ENCODE data around the gene HAUS8.
"Not testable (repeated sequence)": the region's sequence is repeated elsewhere in the genome, so short reads cannot be mapped to it uniquely, and the experiment has no call there.

HAUS8 gene

DNA sequence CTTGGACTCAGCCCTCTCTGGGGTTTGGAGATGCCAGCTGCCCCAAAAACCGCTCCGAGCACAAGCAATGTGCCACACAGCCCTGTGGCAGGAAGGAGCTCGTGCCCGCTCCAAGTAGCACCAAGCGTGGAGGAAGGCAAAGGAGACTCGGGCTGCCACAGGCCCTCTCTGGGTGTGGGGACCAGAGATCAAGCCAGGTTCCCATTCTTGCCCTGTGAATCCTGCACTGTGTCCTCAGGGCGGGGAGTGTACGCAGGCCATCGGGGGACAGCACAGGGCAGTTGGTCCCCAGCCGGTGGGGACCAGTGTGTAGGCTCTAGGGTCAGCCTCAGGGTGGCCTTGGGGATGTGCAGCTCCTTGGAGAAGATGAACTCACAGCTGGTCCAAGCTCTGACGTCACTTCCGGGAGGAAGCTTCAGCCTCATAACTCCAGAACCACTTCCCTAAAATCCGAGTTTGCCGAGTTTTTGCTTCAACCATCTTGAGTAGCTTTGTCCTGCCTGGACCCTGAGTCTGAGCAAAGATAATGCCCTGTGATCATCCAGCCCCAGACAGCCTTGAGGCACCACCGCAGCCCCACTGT lies 39.3 kb downstream of the HAUS8 start:
- no peak for DNase-seq (ENCODE audit: low read depth)

DNA sequence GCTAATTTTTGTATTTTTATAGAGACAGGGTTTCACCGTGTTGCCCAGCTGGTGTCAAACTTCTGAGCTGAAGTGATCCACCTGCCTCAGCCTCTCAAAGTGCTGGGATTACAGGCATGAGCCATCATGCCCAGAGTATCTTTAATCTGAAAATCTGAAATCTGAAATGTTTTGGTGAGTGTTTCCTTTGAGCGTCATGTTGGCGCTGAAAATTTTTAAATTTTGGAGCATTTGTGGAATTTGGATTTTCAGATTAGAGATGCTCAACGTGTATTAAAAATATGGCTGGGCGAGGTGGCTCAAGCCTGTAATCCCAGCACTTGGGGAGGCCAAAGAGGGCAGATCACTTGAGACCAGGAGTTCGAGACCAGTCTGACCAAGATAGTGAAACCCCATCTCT lies 43.5 kb downstream of the HAUS8 start:
- no peak for DNase-seq (ENCODE audit: low read depth)

DNA sequence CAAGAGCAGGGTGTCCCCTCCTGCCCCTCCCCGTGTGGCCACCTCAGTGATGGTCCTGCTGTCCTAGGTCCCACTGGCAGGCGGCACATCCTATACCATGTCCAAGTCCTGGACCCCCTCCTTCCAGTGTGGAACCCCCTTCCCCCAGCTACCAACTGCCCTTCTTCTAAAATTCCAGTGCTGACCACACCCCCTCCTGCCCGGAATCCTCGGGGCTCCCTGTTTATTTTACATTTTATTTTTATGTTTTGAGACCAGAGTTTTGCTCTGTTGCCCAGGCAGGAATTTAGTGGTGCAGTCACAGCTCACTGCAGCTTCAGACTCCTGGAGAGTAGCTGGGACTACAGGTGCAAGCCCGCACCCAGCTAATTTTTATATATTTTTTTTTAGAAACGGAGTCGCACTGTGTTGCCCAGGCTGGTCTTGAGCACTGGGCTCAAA lies 47.7 kb downstream of the HAUS8 start:
- DNase-seq (ENCODE audit: low read depth), result no peak

DNA sequence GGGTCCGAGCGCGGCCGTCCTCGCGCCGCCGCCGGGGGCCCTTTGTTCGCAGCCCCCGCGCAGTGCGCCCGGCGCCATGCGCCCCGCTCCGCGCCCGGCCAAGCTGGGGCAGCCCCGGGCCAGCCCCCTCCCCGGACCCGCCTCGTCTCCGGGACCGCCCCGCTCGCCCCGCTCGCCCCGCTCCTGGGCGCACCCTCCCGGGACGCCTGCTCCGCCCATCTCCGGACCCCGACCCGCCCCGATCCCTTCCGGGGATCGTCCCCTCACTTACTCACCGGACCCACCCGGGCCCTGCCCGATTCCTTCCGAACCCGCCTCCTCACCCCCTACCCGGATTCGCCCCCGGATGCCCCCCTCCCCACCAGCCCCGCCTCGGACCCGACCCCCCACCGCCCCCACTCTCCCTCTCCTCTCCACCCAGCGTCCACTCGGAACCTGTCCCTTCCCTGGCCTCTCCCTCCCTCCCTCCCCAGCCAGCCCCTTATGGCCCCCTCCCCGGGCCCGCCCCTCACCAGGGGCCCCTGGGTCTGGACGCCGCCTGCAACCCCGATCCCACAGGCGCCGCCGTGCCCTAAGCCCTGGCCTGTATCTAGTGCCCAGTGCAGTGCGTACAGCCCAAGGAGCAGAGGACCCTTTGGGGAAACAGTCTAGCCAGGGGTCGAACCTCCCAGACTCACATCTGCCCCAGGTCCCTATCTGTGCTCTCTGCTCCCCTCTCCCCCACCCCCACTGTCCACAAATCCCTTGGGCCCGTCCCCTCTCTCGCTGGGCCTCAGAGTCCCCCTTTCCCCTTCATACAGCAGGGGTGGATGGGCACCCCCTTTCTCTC lies 48.3 kb downstream of the HAUS8 start, which contains the start of gene CPAMD8:
Gene CPAMD8 (minus strand): TSS at position 105 of the 829 bp plus-strand sequence. CDS start 168 bp downstream, outside the sequence.
- no peak for DNase-seq (ENCODE audit: low read depth)

DNA sequence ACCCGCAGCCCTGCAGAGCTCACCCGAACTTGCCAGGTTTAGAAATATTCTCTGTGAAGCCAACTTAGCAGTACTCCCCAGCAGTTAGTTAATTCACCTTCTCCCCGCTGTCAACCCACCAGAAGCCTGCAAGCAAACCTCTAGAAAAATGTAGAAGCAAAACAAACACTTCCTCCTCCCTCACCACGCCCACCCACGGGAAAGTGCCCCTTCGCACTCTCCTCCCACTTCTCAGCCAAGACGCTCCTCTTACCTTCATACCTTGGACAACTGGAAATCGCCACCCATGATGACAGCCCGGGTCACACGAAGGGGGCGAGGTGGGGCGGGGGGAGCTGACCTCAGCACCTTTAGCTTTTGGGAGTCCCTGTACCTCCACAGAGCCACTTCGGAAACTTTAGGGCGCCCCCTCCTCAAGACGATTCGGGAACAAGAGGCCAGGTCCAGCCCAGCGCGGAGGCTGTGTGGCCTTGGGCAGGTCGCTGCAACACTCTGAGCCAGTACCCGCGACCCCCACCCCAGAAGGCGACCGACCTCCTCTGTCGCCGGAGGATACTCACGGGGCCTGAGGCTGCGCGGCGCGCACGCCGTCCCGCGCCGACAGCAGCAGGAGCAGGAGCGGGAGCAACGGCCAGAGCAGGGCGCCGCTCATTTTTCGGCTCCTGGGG lies 49.1 kb downstream of the HAUS8 start:
- DNase-seq (ENCODE audit: low read depth), result no peak

DNA sequence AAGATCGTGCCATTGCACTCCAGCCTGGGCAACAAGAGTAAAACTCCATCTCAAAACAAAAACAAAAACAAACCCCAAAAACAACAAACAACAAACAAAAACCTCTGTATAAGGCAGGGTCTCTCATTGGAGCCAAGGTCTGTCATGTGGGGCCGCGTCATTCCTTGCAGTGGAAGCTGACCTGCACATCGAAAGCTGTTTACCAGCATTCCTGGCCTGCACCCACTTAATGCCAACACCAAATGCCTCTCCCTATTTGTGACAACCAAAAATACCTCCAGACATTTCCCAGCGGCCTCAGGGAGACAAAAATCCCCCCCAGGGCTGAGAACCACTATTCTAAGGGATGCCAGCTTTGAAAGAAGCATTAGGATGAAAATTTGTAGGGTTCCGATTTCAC lies 49.9 kb downstream of the HAUS8 start:
- DNase-seq (ENCODE audit: low read depth), result no peak

DNA sequence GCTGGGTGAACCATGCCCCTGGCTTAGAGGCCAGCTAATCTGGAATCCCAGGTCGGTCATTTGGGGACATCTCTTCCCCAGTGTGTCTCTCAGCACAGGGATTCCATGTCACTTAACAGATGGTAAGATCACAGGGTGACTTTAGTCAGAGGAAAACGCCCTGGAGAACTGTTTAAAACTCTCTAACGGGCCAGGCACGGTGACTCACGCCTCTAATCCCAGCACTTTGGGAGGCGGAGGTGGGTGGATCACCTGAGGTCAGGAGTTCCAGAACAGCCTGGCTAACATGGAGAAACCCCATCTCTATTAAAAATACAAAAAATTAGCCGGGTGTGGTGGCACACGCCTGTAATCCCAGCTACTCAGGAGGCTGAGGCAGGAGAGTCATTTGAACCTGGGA lies 50.3 kb downstream of the HAUS8 start:
- not testable (repeated sequence) for DNase-seq (ENCODE audit: low read depth)

DNA sequence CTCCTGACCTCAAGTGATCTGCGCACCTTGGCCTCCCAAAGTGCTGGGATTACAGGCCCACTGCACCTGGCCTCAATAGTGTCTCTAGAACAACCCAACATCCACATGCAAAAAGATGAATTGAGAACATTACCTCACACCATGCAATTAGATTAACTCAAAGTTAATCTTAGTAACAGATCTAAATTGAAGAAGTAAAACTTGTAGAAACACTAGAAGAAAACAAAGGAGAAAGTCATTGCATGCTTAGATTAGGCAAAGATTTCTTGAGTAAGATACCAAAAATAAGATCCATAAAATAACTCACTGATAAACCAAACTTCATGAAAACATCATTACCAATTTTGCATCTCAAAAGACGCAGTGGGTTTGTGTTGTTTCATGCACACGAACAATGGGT lies 51.4 kb downstream of the HAUS8 start:
- DNase-seq (ENCODE audit: low read depth), result no peak

DNA sequence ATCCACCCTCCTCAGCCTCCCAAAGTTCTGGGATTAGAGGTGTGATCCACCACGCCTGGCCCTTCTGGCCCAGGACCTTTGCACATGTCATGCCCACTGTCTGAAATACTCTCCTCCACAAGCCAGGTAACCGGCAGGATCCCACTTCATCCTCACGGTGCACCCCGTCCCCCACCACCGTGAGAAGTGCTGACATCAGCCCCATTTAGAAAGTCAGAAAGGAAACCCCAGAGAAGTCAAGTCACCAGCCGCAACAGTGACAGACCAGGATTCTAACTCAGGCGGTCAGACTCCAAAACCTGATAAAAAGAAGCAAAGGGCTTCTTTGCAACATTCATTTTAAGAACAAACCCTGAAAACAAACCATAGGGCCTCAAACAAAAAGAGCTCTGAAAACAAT lies 52.5 kb downstream of the HAUS8 start:
- no peak for DNase-seq (ENCODE audit: low read depth)

DNA sequence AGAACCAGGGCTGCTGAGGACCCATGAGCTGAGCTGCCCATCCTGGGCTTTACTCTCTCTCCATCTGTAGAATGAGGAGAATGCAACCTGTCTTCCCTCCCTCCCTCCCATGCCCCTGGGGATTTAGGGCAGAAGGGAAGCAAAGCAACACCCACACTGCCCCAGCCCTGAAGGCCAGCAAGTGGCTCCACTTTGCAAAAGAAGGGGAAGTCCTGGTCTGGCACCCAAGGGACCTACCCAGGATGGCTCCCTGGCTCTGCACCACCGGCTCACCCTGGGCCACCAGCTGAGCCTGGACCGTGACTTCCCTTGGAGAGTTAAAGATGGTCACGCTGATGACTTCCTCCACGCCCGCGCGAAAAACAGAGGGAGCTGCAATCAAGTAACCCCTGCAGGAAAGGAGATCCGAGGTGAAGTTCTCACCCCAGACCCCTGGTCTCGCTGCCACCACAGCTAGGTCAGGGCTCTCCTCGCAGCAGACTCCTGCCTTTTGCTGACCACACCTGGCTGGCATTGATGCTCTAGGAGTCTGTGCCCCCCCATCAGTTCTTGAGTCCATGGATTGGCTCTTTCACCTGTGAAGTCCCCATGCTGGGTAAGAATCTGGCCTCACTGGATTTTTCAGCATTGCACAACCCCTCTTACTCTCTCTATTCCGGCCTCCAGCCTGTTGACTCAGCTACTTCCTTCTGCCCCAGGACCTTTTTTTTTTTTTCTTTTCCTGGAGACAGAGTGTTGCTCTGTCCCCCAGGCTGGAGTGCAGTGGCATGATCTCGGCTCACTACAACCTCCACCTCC lies 53.3 kb downstream of the HAUS8 start:
- no peak for DNase-seq (ENCODE audit: low read depth)

DNA sequence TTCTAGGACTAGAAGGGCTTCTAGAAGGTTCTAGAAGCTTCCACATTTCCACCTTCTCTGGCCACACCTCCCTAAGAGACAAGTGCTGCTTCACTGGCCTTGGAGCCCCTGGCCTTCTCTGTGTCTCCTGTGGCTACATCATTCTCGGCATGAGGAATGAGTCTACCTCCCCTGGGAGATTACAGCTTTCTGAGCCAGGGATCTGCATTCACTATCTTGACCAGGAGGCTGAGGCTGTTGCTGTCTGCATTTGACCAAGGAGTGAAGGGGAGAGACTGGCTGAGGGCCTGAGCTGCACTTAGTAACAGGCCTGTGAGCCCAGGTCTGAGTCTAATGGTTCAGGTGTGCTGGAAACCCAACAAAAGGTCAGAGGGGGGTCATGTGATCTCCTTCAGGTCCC lies 53.9 kb downstream of the HAUS8 start:
- no peak for DNase-seq (ENCODE audit: low read depth)

DNA sequence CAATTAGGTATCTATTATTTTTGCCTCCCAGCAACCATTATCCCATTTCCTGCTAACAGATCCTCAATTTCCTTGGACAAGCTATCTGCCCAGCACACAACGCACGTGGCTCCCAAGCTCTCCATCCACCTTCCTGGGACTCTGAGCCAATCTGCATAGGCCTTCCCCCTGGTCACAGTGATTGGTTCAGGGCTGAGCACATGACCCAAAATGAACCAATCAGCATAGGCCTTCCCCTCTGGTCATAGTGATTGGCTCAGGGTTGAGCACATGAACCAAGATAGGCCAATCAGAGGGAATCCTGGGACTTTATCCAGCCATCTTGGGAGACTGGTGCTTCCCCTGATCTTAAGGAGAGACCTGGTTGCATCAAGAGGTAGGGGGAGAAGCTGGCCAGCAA lies 54.4 kb downstream of the HAUS8 start:
- DNase-seq (ENCODE audit: low read depth), result no peak

DNA sequence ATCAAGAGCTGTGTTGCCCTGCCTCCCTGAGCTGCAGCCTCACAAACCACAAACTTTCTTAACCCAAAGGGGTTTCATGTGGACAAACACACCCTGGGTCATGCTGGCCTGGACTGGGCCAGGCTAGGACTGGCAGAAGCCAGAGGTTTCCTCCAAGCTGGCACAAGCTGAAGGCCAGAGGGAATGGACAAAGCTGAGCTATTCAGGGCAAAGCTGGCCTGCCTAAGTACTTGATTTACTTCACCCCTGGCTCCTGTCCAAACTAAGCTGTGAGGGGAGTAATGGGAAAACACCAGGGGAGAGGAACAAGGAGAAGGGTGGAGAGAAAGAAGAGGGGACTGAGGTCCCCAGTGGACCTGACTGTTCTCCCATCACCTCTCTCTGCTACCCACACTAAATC lies 54.9 kb downstream of the HAUS8 start:
- no peak for DNase-seq (ENCODE audit: low read depth)

DNA sequence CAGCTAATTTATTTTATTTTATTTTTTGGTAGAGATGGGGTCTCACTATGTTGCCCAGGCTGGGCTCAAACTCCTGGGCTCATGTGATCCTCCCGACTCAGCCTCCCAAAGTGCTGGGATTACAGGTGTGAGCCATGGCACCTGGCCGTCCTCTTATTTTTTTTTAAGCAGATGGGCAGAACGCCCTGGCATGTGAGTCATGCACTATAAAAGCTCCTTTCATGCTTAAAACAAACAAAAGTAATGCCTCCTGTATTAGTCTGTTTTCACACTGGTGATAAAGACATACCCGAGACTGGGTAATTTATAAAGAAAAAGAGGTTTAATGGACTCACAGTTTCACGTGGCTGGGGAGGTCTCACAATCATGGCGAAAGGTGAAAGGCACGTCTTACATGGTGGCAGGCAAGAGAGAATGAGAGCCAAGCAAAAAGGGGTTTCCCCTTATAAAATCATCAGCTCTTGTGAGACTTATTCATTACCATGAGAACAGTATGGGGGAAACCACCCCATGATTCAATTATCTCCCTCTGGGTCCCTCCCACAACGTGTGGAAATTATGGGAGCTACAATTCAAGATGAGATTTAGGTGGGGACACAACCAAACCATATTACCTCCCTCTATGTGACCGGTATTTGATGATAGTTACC lies 60.9 kb downstream of the HAUS8 start:
- not testable (repeated sequence) for DNase-seq (ENCODE audit: low read depth)

DNA sequence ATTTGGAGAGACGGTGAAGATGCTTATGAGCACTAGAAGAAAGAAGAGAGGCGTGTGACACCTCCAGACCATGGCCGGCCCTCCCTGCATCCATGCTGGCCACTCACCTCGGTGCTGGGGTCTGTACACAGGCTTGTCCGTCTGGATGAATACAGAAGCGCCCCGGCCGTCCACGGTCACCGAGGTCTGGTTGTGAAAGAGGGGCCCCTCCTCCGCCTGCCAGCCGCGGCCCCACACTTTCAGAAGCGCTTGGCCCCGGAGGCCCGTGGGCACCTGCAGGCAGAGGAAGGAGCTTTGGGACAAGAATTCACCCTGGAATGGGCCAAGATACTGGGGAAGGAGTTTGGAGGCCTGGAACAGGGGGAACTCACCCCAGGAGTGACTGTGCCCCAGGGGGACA lies 63.8 kb downstream of the HAUS8 start:
- DNase-seq (ENCODE audit: low read depth), result no peak

DNA sequence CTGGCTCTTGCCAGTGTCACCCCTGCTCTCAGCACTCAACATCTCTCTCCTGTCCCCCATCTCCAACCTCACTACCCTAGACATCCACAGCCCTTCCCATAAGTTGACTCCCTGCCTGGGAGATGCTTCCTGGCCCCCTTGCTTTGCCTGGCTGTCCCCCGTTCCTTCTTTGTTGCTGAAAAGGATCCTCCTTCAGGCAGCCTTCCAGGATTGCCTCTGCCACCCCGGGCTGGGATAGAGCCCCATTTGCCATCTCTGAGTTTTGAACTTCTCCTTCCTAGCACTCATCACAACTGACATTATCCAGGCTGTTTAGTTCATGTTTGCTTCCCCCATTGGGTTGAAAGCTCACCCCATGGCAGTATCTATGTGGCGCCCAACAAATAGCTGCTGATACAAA lies 68.7 kb downstream of the HAUS8 start:
- no peak for DNase-seq (ENCODE audit: low read depth)

DNA sequence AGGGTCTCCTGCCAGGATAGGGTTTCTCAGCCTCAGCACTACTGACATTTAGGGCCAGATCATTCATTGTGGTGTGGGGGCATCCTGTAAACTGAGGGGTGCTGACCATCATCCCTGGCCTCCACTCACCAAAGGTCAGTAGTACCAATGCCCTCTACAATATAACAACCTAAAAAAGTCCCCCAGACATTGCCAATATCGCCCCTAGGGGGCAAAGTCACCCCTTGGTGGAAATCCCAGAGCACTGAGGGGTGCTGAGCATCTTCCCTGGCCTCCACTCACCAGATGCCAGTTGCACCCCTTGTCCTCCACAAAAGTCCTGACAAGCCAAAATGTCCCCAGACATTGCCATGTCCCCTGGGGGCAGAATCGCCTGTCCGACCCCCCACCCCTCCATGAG lies 70.3 kb downstream of the HAUS8 start:
- no peak for DNase-seq (ENCODE audit: low read depth)

DNA sequence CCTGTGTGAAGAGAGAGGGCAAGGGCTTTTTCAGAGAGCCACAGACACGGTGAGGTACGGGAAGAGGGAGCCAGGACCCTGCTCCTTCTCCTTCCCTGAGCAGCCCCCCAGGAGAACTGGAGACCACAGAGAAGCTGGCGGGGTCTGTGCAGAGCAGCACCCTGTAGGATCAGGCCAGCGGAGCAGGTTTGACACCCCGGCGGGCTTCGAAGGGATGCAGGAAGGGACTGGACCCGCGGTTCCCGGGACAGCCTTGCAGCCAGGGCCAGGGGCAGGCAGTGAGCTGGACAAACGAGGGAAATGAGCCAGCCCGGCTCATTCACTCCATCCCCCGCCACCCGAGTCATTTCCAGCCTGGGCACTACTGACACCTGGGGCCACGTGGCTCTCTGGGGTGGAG lies 70.9 kb downstream of the HAUS8 start:
- DNase-seq (ENCODE audit: low read depth), result no peak

DNA sequence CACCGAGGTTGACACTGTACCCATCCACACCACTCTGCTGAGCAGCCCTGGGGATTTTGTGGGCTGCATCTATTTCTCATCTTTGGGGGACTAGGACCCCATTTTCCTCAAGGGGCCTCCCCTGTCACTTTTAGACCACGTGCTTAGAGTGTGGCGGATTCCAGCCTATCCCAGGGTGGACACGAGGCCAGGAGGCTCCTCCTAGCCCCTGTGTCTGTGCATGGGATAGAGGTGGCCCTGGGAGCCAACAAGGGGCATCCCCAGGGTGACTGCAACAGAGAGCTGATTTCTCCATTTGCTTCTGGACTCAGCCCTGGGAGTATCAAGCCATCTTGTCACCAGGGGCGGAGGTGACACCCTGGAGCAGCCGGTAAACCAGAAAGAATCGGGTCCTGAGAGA lies 72.8 kb downstream of the HAUS8 start:
- DNase-seq (ENCODE audit: low read depth), result no peak

DNA sequence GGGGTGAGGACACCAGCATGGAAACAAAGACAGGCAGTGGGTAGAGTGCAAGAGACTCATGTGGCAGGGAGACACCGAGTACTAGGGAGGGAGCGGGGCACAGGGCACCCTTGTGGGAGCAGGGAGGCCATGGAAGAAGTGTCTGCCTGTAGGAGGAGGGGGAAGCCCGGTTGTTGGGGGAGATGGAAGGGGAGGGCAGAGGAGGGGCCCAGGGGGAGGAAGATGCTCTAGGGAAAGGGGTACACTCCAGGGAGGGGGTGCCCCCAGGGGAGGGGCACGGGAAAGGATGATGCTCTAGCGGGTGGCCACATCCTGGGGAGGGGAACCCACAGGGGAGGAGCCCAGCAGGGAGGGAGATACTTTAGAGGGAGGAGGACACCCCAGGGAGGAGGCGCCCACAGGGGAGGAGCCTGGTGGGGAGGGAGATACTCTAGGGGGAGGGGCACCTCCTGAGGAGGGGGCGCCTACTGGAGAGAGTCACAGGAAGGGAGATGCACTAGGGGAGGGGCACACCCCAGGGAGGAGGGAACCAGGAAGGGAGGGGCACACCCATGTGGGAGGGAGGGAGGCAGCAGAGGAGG lies 73.6 kb downstream of the HAUS8 start:
- no peak for DNase-seq (ENCODE audit: low read depth)

Data from HS-27A (cell line).